WERI-Rb-1 (cell line): Measurements from ENCODE around the gene C20orf141.

ENCODE experiments used
- DNase-seq: peaks from one replicate; pipeline ENCODE4 v3.0.0-alpha.2; 2020
- H3K27ac ChIP-seq: fragments of 250-450 bp; sonication (Bioruptor Pico); 2 replicates; pipeline ENCODE4 v1.5.1; 2020; ENCODE audit warnings: mild to moderate bottlenecking, moderate library complexity
- H3K27me3 ChIP-seq: fragments of 250-450 bp; sonication (Bioruptor Pico); 2 replicates; pipeline ENCODE4 v1.5.1; 2021; ENCODE audit warnings: mild to moderate bottlenecking, low read depth, moderate library complexity; ENCODE audit not compliant: insufficient read depth, severe bottlenecking
- H3K36me3 ChIP-seq: fragments of 250-450 bp; sonication (Bioruptor Pico); 2 replicates; pipeline ENCODE4 v1.5.1; 2020; ENCODE audit warnings: mild to moderate bottlenecking, moderate library complexity
- H3K4me3 ChIP-seq: 2 replicates; pipeline ENCODE4 v1.5.1; 2011; ENCODE audit warnings: low read depth, mild to moderate bottlenecking, control low read depth, low read length
- H3K9me3 ChIP-seq: fragments of 250-450 bp; sonication (Bioruptor Pico); 2 replicates; pipeline ENCODE4 v1.5.1; 2021; ENCODE audit warnings: mild to moderate bottlenecking, moderate library complexity; ENCODE audit not compliant: severe bottlenecking
- TF ChIP-seq, protein P1 (sequence below): IDR thresholded peaks from 2 replicates; pipeline ENCODE4 v1.5.1; 2011; ENCODE audit warnings: low read depth, mild to moderate bottlenecking, control low read depth, inconsistent platforms, low read length

Gene C20orf141

DNA sequence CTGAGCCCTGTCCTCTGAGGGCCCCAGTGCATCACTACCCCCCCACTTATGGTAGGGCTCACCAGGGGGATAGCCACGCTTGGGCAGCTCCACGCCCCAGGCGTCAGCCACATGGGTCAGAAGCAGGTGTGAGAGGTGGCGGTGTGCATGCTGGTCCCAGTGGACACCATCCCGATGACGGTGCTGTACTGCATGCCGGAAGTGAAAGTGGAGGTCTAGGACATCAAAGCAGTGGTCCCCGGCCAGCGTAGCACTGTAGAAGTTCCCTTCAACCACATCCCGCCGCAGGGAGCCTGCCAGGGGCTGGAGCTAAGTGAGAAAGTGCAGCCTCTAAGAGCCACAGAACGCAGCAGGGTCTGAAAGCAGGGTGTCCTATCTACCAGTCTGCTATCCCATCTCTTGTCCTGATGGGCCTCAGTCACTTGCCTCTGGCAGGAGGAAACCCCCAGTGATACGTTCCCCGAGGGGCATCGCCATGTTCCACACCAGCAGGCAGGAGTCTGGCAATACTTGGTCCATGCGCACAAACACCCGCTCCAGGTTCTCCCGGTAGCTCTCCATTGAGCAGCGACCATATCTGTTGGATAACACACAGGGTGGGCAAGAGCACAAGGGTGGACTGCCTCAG is 23.5 kb downstream of the C20orf141 start:
- peaks cover 27% of the 10 kb centered on the region for H3K36me3 ChIP-seq
- H3K27me3 ChIP-seq, result no peaks in the 10 kb centered on the region
- no peak overlapping the region for H3K27ac ChIP-seq
- DNase-seq, result no peak
- no peak overlapping the region for H3K4me3 ChIP-seq
- TF ChIP-seq, protein P1, sequence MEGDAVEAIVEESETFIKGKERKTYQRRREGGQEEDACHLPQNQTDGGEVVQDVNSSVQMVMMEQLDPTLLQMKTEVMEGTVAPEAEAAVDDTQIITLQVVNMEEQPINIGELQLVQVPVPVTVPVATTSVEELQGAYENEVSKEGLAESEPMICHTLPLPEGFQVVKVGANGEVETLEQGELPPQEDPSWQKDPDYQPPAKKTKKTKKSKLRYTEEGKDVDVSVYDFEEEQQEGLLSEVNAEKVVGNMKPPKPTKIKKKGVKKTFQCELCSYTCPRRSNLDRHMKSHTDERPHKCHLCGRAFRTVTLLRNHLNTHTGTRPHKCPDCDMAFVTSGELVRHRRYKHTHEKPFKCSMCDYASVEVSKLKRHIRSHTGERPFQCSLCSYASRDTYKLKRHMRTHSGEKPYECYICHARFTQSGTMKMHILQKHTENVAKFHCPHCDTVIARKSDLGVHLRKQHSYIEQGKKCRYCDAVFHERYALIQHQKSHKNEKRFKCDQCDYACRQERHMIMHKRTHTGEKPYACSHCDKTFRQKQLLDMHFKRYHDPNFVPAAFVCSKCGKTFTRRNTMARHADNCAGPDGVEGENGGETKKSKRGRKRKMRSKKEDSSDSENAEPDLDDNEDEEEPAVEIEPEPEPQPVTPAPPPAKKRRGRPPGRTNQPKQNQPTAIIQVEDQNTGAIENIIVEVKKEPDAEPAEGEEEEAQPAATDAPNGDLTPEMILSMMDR, result no peak
- H3K9me3 ChIP-seq, result no peaks in the 10 kb centered on the region

DNA sequence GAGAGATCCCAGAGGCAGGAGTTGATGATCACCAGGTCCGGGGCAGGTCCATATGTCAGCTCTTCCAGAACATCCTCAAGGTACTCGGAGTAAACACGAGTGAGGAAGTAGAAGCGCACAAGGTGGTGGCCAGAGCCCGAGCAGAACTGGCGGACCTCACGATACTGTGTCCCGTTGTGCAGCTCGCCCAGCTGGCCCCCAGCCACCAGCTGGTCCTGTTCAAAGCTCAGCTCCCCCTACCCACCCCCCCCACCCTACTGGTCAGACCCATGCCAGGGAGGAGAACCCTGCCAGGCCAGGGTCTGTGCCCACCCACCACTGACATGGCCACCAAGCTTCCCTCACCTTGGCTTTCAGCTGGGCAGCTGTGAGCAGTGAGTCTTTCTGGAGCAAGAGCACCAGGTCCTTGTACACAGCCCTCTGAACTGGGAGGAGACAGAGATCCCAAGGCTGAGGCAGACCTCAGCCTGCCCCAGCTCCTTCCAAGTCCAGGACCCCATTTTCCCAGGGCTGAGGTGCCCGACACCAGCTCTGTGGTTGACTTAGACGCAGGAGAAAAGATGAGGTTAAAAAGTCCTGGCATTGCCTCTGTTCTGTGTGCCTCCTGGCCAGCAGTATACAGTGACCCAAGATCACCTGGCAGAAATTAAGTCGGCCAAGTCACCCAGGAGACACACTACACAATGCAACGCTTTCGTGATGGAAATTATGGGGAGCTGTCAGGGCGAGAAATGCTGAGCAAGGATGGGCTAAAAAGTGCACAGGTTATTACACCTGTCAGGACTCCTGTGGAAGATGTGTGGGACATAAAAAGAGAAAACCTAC is 24.3 kb downstream of the C20orf141 start:
- TF ChIP-seq, protein P1, result no peak
- Histone ChIP-seq H3K27ac (no peak overlapping the region), H3K27me3 (no peaks in the 10 kb centered on the region), H3K36me3 (peaks cover 27% of the 10 kb centered on the region), H3K4me3 (no peak overlapping the region), H3K9me3 (no peaks in the 10 kb centered on the region)
- no peak for DNase-seq

DNA sequence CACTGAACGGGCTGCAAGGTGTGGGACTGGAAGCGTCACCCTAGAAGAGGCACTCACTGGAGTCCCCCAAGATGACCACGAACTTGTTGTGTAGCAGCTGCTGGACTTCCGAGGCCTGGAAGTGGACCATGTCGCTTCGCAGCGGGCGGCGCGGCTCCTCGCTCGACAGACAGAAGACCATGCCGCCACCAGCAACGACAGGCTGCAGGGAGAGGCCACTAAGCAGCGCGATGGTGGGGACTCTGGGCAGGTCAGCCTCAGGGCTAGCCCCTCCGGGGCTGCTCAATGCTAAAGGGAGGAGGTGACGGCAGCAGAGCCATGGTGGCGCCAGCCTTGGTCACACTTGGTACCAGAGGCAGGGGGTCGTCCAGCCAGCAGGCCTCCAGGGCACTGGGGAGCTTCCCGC is 24.9 kb downstream of the C20orf141 start:
- Histone ChIP-seq H3K27me3 (no peaks in the 10 kb centered on the region), H3K27ac (no peak overlapping the region; the same call in 1 of the 2 replicates), H3K36me3 (peaks cover 23% of the 10 kb centered on the region), H3K4me3 (no peak overlapping the region), H3K9me3 (no peaks in the 10 kb centered on the region)
- TF ChIP-seq, protein P1, result no peak
- DNase-seq, result no peak

DNA sequence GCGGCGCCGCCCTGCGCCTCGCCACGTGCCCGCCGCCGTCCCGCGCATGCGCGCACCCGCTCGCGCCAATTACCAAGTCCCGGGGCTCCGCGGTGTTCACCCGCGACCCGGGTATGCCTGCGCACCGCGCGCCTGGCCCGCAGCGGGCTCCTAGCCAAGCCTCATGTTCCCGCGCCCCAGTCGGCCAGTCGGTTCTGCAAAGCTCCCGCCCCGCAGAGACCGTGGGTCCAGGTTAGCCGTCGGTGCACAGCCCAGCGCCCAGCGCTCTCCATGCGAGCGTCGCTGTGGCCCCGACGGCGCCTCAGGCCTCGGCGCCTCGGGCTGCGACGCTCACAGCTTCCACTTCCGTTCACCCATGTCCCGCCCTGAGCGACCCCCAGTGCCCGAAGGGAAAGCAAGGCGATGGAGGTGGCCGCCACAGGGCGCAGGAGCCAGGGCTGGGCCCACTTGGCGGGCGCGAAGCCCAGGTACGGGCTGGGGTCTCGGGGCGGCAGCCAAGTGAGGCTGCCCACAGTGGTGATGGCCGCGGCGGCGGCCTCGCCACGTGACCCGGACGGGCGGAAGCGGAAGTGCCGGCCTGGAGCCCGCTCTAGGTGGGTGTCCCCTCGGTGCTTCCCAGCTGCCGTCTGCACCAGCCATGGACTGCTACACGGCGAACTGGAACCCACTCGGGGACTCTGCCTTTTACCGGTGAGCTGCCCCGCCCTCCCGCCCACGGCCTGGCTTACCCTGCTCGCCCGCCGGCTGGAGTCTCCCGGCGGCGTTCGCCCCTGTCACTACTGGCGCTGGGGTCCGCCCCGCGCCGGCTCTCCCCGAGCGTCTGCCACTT is 25.6 kb downstream of the C20orf141 start, which contains the start of the genes PCED1A and VPS16:
PCED1A (minus strand) TSS at position 518 of the 829 bp plus-strand sequence. CDS start 743 bp downstream, outside the sequence.
VPS16 (plus strand) TSS at position 608 of the 829 bp plus-strand sequence; CDS start at position 638, 30 bp downstream.
- Histone ChIP-seq H3K27me3 (no peaks in the 10 kb centered on the region), H3K27ac (peak within 1 kb of the TSS; percentile 91), H3K4me3 (peak within 1 kb of the TSS; percentile 91), H3K9me3 (no peaks in the 10 kb centered on the region), H3K36me3 (peaks cover 20% of the 10 kb centered on the region)
- TF ChIP-seq, protein P1, result no peak
- DNase-seq, result peak; percentile 88

DNA sequence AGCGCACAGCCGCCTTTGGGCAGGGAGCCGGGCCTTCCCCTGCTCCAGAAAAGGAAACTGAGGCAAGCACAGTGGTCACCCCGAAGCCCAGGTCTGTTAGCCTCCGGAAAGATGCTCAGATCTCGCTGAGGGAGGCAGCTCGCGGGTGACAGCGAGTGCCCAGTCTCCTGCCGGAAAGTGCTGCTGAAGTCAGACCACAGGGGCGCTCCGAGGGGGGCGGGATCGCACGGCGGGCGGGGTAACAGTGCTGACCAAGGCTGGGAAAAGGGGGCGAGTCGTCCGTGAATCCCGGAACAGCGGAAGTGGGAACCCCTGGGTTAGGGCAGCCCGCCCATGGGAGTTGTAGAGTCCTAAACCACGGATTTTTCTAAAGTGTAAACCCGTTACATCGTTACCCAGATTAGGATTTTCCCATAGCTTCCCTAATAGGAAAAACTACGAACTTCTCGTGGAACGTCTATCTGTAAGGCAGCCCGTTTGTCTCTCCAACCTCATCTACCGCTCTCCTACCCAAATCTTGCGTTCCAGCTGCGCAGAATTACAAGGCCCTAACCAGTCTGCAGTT is 26.3 kb downstream of the C20orf141 start:
- peak; percentile 68 for DNase-seq
- TF ChIP-seq, protein P1, result no peak
- H3K4me3 ChIP-seq, result peak overlapping the region; percentile 91
- no peaks in the 10 kb centered on the region for H3K27me3 ChIP-seq
- H3K9me3 ChIP-seq, result no peaks in the 10 kb centered on the region
- peaks cover 20% of the 10 kb centered on the region for H3K36me3 ChIP-seq
- H3K27ac ChIP-seq, result peak overlapping the region; percentile 91
